Ishikawa (cell line): ENCODE measurements around the gene TMEM181.

Experiments
- EP300 ChIP-seq: IDR thresholded peaks from 2 replicates; pipeline ENCODE4 v1.6.1; 2012; ENCODE audit warnings: borderline replicate concordance
- NFIC ChIP-seq: IDR thresholded peaks from 2 replicates; pipeline ENCODE4 v1.6.1; 2012
- RAD21 ChIP-seq: IDR thresholded peaks from 2 replicates; pipeline ENCODE4 v1.6.1; 2012; ENCODE audit warnings: low read depth
- TAF1 ChIP-seq: IDR thresholded peaks from 2 replicates; pipeline ENCODE4 v1.6.1; 2012; ENCODE audit warnings: low read depth, mild to moderate bottlenecking
- TCF12 ChIP-seq: IDR thresholded peaks from 2 replicates; pipeline ENCODE4 v1.6.1; 2012; ENCODE audit warnings: low read depth
- YY1 ChIP-seq: IDR thresholded peaks from 2 replicates; pipeline ENCODE4 v1.6.1; 2012; ENCODE audit warnings: low read depth
- TF ChIP-seq, protein P1 (sequence below): IDR thresholded peaks from 2 replicates; pipeline ENCODE4 v1.6.1; 2012

DNA sequence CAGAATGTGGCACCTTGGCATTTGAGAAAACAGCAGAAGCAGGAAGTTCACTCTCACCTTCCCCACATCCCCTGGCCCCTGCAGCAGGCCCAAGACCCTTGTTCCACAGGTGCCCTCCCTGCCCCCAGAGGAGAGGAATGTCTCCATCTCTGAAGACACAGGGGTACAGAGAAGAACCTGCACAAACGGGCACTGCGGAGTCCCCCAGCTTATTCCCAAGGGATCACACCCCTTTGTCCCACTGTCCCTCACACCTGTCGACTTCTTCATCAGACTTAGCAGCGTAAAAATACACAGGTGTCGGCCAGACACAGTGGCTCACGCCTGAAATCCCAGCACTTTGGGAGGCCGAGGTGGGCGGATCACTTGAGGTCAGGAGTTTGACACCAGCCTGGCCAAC lies 42.9 kb upstream of the TMEM181 start:
- TF ChIP-seq RAD21 (no peak), NFIC (no peak), TCF12 (no peak), TAF1 (no peak), YY1 (no peak), EP300 (no peak)
- TF ChIP-seq, protein P1, sequence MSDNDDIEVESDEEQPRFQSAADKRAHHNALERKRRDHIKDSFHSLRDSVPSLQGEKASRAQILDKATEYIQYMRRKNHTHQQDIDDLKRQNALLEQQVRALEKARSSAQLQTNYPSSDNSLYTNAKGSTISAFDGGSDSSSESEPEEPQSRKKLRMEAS, result no peak
